Muscle of back (tissue), 11 donors: ENCODE measurements around the gene GAB2. TPM values are rescaled to one million over a fixed set of nuclear protein-coding genes. Genes with fewer than 3 reads are reported as not detected.
"Not testable (repeated sequence)": the region's sequence is repeated elsewhere in the genome, so short reads cannot be mapped to it uniquely, and the experiment has no call there.

Experiments used
- DNase-seq, 3 donors: peaks; one replicate each; pipeline versions ENCODE4 v3.0.0 to v3.0.0-alpha.2; 2013
- polyA plus RNA-seq, 10 donors: library from polyadenylated mRNA; unstranded; fragments of 120-200 nt; gene quantifications; one replicate each; pipeline ENCODE4 v1.2.1, GENCODE V29; 2013; ENCODE audit not compliant: insufficient read length in 10 of 10

The GAB2 gene
- polyA plus RNA-seq, 10 donors: 12.5 to 17.6 (median 14.2) TPM

DNA sequence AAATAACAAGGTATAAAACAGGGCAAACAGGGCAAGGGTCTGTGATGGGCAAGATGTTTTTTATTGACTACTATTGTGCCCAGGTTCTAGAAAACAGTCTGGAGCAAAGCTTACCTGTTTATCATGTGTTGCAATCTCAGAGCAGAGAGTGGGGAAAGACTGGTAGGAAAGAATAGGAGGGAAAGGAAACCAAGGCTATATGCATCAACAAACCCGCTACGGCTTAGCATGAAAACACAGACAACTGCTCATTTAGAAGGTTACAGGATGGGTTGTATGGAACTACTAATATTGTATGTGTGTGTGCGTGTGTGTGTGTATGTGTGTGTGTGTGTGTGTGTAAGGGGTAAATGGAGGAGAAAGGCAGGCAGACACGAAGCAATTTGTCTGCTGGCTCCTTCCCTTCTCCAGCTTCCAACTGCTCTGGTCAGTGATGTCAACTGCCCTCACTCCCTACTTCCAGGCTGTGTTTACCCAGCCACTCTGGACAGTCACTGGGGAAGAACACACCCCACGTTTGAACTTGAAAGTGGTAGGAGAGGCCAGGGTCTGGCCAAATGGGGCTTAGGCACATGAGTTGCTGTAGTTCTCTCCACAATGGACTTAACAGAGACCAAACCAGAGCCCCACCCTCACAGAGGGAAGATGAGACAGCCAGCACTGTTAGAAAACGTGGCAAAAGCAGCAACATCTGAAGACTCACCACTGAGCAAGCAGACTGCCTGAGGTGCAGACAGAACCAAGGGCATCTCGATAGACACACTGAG lies 47.0 kb downstream of the GAB2 start:
- DNase-seq: peak in 1 of 3 donors; percentile 65

DNA sequence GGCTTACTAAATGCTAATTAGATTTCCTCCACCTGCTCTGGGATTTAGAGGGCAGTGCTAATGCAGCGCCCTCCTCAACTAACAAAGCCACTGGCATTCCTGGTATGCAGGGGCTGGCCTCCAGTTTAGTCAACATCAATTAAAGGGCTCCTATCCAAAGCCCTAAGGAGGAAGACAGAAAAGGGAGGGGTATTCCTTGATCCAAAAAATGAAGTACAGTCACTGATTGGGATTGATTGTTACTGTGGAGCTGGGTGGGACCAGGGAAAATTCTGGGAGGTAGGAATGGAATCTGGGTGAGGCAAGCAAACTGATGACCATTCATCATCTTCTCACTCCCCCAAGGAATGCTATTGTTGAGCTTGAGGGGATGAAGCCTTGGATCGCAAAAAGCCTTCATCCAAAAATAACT lies 52.2 kb downstream of the GAB2 start:
- DNase-seq: peak in 1 of 3 donors; percentile 30

DNA sequence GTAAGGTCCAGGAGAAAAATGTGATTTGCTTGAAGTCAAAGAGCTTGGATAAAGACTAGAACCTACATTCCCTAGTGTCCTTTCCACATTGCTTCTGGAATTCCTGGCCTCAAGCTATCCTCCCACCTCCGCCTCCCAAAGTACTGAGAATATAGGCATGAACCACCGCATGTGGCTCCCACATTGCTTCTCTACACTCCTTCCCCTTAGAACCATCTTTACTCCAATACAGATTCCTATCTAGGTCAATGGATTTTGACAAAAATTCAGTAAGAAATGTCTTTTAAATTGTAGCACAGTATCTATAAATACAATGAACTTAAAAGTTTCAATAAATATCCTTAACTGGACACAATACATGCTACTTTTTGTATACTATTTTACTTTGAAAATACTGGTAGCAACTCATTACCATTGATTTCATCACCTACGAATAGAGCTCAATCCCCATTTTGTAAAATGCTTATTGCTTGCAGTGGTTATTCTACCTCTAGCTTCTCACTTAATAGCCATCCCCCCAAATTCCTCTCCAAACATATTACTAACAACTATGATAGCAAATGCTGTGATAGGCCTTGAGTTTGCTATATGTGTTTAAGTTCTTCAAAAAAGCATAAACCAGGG lies 53.4 kb downstream of the GAB2 start:
- DNase-seq: no peak

DNA sequence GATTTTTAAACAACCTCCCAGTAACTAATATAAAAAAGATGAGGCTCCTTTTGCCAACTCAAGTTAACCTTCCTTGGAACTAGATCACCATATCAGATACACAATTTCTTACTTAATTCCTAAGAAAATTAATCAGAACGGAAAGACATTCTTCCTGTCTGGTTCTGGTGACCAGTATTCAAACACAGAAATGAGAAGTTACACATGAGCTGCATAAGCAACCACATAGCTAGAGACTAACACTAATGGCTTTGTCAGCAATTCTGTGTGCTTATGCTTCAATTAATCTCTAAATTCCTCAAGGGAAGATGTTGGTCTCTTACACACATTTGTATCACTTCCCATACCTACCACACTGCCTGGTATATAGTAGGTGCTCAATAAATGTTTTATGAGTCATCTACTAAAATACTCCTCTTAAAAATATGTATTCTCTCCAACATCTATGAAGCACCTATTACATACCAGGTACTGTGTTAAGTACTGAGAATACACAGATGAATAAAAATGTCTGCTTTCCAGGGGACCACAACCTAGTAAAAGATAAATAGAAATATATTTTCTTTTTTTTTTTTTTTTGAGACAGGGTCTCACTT lies 54.5 kb downstream of the GAB2 start:
- DNase-seq: no peak

DNA sequence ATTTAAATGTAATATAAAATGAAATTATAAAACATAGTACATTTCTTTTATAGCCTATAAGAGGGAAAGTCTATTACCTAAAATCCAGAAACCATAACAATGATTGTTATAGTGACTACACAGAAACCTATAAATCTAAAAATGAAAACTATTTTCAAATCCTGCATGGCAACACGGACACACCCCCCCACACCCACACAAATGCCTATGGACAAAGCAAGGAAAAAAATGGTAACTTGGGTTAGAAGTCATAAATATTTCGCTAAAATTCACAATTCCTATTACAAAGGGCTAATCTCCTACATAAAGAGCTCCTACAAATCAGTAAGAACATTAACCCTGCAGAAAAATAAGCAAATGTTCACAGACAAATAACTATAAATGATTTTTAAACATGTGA lies 56.4 kb downstream of the GAB2 start:
- no peak for DNase-seq

DNA sequence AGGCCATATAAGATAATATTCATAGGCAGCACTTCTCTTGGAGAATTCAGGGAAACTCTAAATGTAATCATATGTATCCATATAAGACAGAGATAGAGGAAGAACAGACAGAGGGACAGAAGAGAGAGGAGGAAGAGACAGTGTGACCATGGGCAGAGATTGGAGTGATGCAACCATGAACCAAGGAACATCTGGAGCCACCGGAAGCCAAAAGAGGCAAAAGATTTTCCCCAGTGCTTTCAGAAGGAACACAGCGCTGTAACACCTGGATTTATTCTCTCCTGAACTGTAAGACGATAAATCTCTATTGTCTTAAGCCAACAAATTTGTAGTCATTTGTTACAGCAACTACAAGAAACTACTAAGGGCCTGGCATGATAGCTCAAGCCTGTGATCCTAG lies 57.7 kb downstream of the GAB2 start:
- DNase-seq: no peak

DNA sequence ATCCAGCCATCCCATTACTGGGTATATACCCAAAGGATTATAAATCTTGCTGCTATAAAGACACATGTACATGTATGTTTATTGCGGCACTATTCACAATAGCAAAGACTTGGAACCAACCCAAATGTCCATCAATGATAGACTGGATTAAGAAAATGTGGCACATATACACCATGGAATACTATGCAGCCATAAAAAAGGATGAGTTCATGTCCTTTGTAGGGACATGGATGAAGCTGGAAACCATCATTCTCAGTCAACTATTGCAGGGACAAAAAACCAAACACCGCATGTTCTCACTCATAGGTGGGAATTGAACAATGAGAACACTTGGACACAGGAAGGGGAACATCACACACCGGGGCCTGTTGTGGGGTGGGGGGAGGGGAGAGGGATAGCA lies 59.7 kb downstream of the GAB2 start:
- DNase-seq: not testable (repeated sequence)

DNA sequence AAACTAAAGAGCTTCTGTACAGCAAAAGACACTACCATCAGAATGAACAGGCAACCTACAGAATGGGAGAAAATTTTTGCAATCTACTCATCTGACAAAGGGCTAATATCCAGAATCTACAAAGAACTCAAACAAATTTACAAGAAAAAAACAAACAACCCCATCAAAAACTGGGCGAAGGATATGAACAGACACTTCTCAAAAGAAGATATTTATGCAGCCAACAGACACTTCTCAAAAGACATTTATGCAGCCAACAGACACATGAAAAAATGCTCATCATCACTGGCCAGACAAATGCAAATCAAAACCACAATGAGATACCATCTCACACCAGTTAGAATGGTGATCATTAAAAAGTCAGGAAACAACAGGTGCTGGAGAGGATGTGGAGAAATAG lies 60.2 kb downstream of the GAB2 start:
- DNase-seq: not testable (repeated sequence)

DNA sequence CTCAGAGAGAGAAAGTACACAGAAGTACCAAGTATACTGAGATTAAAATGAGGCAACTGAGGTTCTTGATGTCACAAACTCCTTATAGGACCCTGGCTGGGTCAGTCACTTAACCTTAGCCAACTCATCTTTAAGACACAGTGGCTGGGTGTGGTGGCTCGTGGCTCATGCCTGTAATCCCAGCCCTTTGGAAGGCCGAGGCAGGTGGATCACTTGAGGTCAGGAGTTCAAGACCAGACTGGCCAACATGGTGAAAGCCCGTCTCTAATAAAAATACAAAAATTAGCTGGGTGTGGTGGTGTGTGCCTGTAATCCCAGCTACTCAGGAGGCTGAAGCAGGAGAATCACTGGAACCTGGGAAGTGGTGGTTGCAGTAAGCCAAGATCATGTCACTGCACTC lies 61.9 kb downstream of the GAB2 start:
- DNase-seq: not testable (repeated sequence)

DNA sequence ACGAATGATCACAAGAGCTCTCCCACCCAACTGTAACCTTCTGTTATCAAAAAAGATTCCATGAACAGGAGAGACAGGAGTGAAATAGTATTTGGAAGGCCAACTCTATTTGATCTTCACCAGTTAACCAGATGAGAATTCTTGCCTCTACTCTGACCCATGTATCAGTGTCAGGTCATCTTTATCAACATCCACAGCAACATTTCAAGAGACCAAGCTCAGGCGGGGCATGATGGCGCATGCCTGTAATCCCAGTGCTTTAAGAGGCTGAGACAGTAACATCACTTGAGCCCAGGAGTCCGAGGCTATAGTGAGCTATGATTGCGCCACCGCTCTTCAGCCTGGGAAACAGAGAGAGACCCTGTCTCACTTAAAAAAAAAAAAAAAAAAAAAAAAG lies 62.3 kb downstream of the GAB2 start:
- no peak for DNase-seq

DNA sequence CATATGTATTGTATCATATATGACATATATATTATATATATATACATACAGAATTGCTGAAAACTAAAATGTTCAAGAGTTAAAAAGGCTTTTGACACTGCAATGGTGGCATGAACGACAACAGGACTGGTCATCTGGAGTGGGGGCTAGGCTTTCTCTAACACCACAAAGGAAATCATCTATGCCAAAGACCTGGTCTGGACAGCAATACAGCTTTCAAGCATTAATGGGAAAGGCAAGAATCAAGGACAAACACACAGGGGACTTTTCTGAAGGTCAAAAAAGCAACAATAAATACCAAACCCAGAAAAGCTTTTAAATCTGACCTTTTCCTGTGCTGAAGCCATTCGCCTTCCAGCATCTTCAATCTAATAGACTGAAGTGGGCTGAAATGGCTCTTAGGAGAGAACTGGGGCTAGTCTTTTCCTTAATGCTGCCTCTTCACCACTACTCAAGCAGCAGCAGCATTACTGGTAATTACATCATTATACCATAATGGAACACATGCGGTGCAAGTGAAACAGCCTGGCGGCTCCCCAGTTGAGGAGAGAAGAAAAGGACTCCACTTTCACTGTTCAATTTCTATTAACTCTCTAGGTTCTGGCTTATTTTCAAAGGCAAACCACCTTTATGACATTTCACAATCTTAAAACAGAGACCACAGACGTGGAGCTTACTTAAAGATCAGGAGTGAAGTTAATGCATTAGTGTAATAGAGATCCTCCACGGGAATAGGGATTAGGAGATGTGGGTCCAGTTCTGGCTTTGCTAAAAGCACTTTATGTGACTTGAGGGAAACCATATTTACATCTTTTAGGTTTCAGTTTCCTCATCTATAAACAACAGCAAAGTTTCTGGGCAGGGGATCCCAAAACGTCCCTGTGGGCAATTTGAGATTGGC lies 63.0 kb downstream of the GAB2 start:
- no peak for DNase-seq

DNA sequence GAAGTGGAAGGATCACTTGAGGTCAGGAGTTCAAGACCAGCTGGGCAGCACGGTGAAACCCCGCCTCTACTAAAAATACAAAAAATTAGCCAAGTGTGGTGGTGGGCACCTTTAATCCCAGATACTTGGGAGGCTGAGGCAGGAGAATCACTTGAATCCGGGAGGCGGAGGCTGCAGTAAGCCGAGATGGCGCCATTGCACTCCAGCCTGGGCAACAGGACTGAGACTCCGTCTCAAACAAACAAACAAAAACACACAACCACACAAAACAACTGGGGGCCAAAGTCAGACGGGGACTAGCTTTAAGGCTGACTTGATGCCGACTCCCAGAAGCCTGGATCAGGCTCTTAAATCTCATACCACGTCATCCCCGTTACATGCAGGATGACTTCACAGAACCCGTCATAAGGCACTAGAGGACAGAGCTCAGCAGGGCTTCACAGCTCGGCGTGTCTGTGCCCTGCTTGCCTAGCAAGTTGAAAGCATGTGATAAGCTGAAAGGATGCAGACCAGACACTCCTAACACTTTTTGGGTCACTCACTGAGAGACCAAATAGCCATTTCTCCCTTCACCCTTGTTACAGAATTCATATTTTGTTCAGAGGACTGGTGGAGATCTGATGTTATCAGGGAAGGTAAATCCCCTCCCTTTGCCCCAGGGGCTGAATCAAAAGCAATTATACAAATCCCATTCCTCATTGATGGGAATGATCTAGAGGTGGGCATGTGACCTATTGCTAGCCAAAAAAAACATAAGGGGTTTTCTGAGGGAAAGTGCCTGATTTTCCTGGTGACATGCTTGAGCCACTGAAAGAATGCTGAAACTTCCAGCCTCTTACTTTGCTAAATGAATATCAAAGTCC lies 65.4 kb downstream of the GAB2 start:
- no peak for DNase-seq

DNA sequence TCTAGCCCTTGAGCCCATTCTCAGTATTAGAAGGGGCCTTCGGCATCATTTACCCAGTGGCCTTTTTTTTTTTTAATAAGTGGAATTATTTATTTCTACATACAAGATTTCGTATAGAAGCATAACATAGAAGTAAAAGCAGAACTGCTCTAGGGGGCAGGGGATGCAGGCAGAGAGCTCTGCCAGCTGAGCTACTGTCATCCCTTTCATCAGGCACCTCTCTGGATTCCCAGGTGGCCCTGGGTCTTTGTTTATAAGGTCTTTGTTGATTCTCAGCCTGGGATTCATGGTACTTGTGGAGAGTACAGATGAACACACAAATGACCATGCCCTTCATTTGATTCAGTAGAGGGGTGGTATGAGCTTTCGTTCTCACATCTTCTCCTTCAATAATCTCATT lies 66.4 kb downstream of the GAB2 start:
- DNase-seq: no peak

DNA sequence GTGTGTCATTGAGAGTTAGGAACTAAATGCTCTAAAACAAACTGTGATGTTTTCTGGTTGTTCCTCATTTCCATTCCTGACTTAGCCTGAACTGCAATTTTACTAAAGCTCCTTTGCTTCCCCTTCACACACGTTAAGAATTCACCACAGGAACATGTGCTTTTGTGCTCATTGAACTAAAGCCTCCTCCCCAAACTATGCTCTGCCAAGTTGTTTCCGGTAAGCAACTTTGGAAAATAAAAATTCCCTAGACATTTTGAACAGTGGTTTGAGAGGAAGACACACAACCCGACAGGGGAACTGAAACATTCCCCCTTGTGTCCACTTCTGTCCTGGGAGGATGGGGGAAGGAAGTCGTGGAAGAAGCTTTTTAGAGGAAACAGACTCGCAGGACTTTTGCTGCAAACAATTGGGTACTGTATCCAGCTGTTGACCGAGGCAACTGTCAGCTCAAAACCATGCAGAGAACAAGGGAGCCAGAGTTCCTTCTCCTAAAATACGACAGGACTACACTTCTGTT lies 66.9 kb downstream of the GAB2 start:
- peak; percentile 73 to 91 (median 80) for DNase-seq

DNA sequence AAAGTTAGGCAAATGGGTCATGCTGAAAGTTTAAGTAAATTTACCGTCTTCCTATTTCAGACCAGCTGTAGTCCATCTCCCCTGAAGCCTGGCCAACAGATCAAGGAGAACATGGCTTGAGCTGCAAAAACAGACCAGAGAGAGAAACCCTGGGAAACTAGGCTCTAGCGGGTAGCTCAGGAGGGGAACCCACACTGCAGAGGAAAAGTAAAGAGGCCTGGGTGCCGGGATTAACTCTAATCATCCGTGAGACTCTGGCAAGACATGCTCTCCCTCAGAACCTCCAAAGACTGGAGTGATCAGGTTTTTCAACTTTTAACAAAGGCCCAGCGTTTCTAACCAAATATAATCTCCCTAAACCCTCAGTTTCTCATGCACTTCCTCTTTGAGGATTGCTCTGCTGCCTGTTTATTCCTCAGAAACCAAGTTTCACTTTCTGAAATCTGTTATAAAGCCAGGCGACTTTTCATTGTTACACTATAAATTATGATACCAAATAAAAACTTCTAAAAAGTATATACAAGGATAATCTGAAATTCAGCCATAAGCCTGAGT lies 67.5 kb downstream of the GAB2 start:
- DNase-seq: peak; percentile 50 to 86 (median 68)

DNA sequence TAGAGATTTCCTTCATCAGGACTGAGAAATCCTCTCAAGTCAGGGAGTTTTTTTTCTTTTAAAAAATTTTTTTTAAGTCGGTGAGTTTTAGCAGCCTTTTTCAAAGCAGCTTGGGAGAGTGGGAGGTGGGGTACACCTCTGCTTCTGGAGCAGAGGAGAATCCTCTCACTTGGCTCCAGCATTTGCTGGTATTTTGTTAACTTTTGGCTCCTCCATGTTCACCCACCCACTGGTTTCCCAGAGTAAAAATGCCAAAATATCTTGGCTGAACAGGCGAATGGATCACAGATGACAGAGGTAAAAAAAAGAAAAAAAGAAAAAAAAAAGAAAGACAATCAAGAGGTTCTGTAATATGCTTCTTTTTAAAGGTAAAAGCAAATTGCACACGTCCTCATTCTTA lies 68.0 kb downstream of the GAB2 start:
- DNase-seq: peak in 2 of 3 donors; percentile 52 to 71

DNA sequence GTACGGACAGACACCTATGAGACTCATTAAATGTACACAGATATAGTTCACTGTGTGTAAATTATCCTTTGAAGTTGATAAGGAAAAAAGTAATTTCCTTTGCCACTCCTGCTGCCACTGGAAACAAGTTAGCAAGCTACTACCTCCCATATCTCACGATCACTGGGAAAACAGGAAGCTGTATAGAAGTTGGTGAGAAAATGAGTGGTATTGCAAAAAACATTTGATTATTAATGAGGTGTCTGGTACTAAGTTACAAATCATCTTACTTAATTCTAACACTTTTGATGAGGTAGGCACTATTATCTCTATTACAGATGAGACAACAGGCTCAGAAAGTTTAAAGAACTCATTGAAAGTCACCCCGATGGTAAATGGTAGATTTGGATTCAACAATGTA lies 68.5 kb downstream of the GAB2 start:
- no peak for DNase-seq

DNA sequence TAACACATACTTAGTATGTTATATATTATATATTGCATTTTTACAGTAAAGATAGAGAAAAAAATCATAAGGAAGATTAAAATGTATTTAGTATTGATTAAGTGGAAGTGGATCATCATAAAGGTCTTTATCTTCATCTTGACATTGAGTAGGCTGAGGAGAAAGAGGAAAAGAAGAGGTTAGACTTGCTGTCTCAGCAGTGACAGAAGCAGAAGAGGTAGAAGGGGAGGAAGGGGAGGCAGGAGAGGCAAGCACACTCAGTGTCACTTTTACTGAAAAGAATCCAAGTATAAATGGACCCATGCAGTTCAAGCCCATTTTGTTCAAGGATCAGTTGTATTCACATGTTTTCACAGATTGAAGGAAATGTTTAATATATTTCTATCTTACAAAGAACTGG lies 69.7 kb downstream of the GAB2 start:
- DNase-seq: no peak

DNA sequence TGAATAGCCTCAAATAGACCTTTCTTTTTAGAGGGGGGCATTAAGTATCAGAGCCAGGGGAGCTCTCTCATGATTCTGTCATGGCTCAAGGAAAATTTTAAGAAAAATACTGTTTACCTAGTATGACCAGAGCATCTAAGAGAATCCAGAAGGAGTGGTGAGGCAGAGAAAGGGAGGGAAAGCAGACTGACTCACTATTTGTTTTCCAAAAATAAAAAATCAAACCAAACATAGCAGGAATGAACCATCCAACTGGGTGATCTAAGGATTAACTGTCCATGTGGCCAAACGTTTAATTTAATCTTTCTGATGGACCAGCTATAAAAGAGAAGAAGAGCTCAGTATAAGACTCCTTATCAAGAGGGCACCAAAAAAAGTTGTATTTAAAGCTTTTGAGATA lies 70.8 kb downstream of the GAB2 start:
- DNase-seq: no peak

DNA sequence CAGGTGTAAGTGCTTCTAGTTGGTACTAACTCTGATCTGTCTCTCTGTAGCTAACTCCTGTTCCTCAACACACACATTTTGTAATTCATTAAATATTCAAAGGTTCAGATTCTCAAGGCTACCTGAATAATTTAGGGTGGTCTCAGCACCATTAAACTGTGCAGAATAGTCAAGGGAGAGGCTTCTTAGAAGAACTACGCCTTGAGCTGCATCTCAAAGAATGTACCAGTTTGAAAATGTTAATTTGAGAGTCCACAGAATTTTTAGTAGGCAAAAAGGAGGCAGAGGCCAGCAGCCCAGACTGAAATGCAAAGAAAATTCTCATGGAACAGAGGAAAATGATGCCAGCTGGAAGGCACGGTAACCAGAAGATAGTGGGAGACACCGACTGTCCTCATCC lies 72.2 kb downstream of the GAB2 start:
- DNase-seq: no peak

DNA sequence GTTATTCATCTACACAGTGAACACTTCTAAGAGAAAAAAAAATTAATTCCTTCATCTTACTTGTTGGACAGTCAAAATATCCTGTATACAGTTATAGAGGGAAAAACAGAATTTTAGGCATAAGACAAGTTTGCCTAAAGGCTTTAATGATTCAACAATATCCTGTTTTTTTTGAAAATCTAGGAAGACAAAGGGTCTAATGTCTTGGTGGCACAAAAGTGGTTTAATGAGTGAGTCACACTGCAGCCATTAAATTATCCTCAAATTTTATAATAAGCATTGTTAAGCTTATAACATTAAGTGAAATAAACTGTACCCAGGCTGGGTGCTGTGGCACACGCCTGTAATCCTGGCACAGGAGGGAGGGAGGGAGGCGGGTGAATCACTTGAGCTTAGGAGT lies 72.9 kb downstream of the GAB2 start:
- no peak for DNase-seq
